GM18517 (cell line): Measurements from ENCODE around the gene SLC6A11.

Source experiments
- ATAC-seq: cut with Tn5 transposase; IDR thresholded peaks from one replicate; pipeline ENCODE4 v1.9.1; 2021; ENCODE audit warnings: mild to moderate bottlenecking, moderate library complexity; ENCODE audit not compliant: unreplicated experiment

Gene SLC6A11

GRCh38 chr3:10788451-10788850 is 27.6 kb upstream of the SLC6A11 start:
- ATAC-seq: no peak

- ATAC-seq: no peak
Observed at GRCh38 chr3:10790713-10791112, 25.3 kb upstream of the SLC6A11 start.

- ATAC-seq: no peak
Observed at GRCh38 chr3:10792208-10792607, 23.8 kb upstream of the SLC6A11 start.

GRCh38 chr3:10798600-10799367 is 17.2 kb upstream of the SLC6A11 start:
- ATAC-seq: no peak

DNA sequence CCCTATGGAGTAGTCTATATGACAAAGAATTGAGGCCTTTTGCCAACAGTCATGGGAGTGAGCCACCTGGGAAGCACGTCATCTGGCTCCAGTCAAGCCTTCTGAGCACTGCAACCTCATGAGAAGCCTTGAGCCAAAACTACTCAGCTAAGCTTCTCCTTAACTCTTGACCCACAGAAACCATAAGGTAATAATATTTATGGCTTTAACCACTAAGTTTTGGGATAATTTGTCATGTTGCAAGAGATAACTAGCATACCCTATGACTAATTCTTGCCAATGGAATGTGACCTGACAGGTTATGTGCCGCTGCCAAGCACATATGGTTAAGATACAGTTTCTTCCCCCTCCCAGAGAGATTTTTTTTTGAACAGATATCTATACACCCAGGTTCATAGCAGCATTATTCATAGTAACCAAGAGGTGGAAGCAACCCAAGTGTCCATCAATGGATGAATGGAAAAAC is 11.8 kb upstream of the SLC6A11 start:
- ATAC-seq: no peak

DNA sequence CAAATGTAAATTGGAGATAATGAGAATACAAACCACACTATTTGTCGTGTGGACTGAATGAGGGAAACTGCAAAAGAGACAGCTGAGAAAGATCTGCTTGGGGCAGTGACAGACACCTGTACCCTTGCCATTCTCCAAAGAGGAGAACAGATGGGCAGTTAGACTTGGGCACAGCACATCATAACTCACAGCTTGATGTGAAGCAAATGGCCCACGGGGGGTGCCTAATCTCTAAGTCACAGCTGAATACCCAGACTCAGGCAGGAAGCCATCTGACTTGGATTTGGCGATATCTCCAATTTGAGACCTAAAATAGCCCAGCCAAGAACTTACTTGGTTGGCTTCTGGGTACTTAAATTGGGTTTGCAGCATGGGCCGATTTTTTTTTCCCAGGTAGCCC is 10.0 kb upstream of the SLC6A11 start:
- no peak for ATAC-seq

DNA sequence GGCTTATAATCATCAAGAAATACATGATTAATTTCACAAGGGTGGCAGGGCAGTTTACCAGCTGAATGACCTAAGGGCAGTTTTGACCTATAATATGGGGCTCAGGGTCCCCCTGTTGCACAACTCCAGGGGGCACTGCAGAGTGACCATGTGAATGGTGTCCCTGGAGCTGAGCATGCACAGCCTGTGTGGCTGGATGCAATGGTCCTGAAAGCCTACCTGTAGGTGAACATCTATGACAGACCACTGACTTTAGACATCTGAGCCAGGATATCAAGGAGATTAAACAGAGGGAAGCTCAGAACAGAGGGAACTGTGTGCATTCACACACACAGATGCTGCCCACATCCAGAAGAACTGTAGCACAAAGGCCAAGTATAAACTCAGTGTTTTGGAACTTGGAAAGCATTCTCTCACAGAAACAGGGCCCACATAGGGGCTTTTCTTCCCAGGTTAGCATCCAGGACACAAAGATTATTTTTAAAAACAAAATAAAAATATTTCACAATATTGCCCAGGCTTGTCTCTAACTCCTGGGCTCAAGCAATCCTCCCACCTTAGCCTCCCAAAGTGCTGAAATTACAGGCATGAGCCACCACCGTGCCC is 7.8 kb upstream of the SLC6A11 start:
- ATAC-seq: no peak

GRCh38 chr3:10808974-10809373 is 7.1 kb upstream of the SLC6A11 start:
- ATAC-seq: no peak

GRCh38 chr3:10810376-10810775 is 5.7 kb upstream of the SLC6A11 start:
- ATAC-seq: no peak

- ATAC-seq: no peak
Observed at GRCh38 chr3:10813425-10813824, 2.6 kb upstream of the SLC6A11 start.

GRCh38 chr3:10814623-10815022 is 1.4 kb upstream of the SLC6A11 start:
- no peak for ATAC-seq

GRCh38 chr3:10815487-10815886 is 541 bp upstream of the SLC6A11 start:
- ATAC-seq: no peak

DNA sequence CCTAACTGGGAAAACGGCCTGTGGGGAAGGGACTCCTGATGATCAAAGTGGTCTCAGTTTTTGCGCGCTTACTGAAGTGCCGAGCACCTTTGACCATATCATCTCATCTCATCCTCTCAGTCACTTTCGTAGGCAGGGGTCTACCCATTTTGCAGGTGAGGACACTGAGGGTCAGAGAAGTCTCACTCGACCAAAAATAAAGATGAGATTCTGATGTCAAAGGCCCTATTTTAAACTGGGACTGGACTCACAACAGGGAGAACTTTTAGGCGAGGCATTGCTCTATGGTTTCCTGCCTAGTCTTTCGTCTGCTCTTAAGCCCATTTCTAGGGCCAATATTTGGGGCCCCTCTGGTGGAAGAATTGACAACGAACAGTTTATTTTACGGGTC is 830 bp downstream of the SLC6A11 start:
- no peak for ATAC-seq

DNA sequence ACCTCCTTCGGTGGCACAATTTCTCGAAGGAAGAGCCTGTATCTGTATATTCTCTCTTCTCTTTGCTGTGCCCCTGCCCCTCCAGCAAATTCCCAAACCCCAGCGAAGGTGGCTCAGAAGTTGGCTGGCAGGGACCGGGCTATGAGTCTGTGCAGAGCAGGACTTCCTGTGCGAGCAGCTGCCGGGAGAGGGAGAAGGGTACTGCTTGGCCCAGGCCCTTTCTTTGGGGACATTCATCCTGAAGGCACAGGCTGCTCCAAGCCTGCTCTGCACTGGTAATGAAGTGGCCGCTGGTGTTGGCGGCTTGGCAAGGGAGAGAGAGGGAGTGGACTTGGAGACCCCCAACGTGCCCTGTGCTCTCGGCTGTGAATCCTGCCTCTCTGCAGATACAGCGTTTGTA is 1.5 kb downstream of the SLC6A11 start:
- no peak for ATAC-seq

- no peak for ATAC-seq
Observed at GRCh38 chr3:10822055-10822454, 6.0 kb downstream of the SLC6A11 start.

DNA sequence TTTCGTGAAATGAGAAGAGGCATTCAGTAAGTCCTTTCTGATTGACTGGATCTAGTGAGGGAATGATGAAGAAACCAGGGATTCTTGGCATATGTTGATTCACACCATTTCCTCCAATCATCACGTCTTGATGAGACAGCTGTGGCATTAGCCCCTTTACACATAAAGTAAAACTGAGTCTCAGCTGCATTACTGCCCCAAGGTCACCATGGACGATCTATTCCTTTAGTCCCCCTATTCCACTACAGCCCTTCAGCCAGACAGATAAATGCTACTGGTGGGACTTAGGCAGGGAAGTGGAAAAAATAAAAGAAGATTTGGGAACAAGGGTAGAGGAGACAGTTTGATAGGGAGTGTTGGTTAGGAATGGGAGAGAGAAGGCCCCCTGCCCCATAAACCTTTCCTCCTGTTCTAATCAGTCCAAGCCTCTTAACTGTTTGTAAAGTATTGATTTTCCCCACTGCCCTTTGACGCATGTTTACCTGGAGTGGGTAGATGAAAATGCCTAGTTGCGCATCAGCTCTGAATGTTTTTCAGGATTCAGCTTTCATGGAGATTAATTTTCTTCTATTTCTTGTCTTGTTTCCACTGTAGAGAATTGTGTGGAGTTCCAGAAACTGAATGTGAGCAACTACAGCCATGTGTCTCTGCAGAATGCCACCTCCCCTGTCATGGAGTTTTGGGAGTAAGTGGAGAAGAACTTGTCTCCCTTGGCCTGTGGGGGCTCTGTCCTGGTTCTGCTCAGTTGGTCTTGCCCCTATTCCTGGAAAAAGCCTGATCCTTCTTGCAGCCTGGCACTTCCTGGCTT is 6.9 kb downstream of the SLC6A11 start:
- ATAC-seq: no peak

DNA sequence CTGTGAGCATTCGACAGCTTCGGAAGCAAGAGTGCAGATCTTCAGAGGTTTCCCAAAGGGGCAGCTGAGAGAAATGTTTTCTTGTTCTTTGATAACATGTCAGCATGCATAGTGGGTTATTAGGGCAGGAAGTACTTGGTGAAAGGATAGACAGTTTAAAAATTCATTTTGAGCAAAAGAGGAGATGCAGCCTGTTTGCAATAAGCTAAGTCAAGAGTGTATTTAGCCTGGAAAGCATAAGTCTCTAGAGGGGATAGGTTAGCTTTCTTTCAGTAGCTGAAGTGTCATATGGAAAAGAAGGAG is 7.4 kb downstream of the SLC6A11 start:
- ATAC-seq: no peak

DNA sequence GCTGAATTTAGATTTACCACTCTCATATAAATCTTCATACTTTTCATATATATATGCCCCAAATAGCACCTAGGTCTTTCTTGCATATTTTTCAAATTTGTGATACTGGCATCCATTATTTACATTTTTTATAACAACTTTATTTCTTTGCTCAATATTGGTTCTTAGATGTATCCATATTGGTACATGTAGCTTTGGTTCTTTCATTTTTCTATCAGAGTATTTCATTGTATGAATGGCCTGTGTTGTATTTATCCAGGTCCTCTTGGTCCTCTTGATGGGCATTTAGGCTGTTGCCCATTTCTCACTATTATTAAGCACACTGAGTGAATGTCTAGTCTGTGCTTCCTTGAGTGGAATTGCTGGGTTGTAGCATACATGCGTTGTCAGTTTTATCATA is 8.4 kb downstream of the SLC6A11 start:
- ATAC-seq: no peak

DNA sequence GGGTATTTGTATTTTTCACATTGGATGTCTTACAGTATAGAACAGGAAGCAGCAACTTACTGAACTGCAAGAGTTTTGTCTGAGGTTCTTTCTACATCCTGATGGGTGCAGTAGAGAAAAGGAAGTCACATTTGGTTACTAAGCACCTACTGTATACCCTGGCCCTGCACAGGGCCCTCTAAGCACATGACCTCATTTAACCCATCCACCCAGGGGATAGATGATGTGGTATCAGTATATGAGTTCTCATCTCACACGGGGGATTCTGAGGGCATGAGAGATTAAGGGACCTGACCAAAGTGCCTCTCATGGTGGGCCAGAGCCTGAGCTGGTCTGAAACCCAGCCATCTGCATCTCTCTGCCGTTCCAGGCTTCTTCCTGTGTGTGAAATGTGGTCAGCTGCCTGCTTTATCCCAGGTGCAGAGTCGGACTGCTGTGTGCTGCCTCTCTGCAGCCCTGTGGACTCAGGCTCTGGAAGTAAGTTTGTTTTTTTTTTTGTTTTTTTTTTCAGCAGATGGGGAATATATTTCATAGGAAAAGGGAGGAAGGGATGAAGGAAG is 17.9 kb downstream of the SLC6A11 start:
- ATAC-seq: no peak

- ATAC-seq: no peak
Observed at GRCh38 chr3:10834951-10835350, 18.9 kb downstream of the SLC6A11 start.

DNA sequence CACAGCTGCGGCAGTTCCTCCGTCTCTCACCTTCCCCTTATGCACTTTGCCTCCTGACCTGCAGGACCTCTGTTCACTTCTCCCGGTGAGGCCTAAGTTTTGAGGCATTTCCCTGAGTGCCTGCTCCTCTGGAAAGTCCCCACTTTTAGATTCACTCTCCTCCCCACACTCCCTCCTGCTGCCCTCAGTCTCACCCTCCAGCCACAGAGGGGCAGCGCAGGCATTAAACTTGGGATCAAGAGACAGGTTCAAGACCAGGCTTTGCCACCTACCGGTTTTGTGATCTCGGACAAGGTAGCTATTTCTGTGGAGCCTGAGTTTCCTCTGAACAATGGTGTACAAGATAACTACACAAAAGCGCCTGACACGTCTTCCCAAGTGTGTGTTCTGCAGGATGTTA is 19.4 kb downstream of the SLC6A11 start:
- ATAC-seq: no peak

DNA sequence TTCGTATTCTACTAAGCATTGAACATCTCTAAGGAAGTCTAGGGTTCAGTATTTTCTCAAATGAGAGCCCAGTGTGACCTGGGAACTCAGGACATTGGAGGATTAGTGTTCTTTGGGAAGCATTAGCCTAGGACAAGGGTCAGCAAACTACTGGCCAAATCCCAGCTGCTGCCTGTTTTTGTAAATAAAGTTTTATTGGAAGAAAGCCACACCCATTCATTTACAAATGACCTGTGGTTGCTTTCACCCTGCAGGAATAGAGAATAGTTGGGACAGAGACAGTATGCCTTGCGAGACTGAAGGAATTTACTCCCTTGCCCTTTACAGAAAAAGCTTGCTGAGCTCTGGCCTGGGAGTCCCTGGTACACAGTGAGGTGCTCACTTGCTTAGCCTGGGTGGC is 20.6 kb downstream of the SLC6A11 start:
- ATAC-seq: no peak
